GM12872 (cell line): ENCODE data around the gene EPB41L4A.

ENCODE experiments used
- TF ChIP-seq, protein P1 (sequence below): IDR thresholded peaks from 3 replicates; pipeline ENCODE4 v1.5.1; 2011; ENCODE audit warnings: low read depth, mild to moderate bottlenecking, low read length, moderate library complexity; ENCODE audit not compliant: insufficient read depth

EPB41L4A gene, protein sequence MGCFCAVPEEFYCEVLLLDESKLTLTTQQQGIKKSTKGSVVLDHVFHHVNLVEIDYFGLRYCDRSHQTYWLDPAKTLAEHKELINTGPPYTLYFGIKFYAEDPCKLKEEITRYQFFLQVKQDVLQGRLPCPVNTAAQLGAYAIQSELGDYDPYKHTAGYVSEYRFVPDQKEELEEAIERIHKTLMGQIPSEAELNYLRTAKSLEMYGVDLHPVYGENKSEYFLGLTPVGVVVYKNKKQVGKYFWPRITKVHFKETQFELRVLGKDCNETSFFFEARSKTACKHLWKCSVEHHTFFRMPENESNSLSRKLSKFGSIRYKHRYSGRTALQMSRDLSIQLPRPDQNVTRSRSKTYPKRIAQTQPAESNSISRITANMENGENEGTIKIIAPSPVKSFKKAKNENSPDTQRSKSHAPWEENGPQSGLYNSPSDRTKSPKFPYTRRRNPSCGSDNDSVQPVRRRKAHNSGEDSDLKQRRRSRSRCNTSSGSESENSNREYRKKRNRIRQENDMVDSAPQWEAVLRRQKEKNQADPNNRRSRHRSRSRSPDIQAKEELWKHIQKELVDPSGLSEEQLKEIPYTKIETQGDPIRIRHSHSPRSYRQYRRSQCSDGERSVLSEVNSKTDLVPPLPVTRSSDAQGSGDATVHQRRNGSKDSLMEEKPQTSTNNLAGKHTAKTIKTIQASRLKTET

DNA sequence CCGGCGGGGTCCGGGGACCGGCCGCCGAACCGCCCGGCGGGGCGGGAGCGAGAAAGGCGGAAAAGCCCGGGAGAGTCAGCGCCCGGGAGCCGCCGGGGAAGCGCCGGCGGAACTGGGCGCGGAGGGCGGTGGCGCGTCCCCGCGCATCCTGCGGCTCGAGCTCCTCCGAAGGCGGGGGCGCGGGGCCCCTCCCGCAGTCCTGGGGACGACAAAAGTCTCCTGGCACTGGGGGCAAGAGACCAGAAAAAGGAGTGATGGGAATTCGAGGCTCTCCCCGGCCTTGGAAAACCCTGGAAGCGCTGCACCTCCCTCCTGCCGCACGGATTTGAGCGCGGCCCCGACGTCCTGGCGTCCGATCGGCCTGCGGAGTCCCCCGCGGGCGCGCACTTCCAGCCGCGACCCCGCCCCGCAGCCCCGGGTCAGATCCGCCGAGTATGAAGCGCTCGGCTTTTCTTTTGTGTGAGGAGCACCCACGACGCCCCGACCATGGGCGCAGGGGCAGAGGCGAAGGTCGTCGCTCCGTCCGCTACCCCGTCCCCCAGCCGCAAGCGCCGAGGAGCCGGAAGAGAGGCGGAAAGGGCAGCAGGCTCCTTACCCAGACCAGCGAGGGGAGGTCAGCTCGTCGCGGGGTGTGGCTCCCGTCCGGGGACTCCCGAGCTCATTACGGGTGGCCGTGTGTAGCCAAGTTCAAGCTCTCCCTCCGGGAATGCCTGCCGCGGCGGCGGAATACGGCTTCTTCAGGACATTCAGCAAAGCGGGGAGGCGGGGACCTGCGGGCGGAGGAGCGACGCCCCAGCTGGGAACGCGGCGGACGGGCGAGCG, at the start of gene EPB41L4A:
EPB41L4A (minus strand) TSS at position 114 of the 822 bp plus-strand sequence. CDS start 238 bp downstream, outside the sequence.
- TF ChIP-seq, protein P1, sequence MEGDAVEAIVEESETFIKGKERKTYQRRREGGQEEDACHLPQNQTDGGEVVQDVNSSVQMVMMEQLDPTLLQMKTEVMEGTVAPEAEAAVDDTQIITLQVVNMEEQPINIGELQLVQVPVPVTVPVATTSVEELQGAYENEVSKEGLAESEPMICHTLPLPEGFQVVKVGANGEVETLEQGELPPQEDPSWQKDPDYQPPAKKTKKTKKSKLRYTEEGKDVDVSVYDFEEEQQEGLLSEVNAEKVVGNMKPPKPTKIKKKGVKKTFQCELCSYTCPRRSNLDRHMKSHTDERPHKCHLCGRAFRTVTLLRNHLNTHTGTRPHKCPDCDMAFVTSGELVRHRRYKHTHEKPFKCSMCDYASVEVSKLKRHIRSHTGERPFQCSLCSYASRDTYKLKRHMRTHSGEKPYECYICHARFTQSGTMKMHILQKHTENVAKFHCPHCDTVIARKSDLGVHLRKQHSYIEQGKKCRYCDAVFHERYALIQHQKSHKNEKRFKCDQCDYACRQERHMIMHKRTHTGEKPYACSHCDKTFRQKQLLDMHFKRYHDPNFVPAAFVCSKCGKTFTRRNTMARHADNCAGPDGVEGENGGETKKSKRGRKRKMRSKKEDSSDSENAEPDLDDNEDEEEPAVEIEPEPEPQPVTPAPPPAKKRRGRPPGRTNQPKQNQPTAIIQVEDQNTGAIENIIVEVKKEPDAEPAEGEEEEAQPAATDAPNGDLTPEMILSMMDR, result no peak

DNA sequence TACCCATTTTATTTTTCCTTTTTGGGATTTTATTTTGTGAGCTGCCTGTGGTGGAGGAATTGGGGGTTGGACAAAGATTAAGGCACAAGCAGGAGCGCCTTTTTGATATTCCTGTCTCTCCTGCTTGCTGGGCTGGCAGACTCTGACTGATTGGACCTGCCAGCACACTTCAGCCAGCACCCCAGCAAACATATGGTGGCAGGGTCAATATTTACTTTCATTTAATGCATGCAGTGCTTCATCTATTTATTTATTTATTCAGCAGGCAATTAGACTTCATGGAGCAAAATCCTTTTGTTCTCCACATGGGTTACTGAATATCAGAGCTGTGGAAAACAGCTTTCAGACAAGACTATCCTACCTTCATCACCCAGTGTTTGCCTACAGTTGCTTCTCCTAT, 48.4 kb upstream of the EPB41L4A start:
- TF ChIP-seq, protein P1, result no peak

DNA sequence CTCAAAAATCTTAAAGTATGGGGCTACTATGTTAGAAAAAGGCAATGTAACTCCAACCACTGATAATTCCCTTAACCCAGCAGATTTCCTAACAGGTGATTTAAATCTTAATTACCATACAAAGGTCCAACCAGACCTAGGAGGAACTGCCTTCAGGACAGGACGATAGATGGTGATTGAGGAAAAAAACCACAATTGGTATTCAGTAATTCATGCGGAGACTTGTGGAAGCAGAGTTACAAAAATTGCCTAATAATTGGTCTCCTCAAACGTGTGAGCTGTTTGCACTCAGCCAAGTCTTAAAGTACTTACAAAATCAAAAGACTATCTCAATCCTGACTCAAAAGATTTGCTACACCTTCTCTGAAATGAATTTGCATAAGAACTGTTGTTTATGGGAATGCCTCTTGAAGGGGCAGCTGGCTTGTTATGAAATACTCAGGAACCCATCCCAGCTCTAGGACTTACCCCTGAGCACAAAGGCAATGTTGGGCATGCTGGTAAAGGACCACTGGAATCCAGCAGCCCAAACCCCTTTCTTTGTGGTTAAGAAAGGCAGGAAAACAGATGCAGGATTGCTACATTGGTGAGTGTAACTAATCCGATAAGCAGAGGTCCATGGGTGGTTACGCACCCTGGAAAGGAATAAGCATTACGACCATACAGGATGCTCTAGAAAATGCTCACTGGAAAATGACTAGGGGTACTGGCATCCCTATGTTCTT, 26.7 kb upstream of the EPB41L4A start:
- TF ChIP-seq, protein P1, result no peak

DNA sequence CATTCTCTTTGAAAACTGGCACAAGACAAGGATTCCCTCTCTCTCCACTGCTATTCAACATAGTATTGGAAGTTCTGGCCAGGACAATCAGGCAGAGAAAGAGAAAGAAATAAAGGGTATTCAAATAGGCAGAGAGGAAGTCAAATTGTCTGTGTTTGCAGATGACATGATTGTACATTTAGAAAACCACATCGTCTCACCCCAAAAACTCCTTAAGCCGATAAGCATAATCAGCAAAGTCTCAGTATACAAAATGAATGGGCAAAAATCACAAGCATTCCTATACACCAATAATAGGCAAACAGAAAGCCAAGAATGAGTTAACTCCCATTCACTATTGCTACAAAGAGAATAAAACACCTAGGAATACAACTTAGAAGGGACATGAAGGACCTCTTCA, 21.0 kb upstream of the EPB41L4A start:
- TF ChIP-seq, protein P1, result no peak

DNA sequence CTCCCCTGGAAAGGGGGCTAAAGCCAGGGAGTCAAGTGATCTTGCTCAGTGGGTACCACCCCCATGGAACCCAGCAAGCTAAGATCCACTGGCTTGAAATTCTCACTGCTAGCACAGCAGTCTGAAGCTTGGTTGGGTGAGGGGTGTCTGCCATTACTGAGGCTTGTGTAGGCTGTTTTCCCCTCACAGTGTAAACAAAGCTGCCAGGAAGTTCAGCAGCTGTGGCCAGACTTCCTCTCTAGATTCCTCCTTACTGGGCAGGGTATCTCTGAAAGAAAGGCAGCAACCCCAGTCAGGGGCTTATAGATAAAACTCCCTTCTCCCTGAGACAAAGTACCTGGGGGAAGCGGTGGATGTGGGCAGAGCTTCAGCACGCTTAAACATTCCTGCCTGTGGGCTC, 17.1 kb upstream of the EPB41L4A start:
- TF ChIP-seq, protein P1, result no peak

DNA sequence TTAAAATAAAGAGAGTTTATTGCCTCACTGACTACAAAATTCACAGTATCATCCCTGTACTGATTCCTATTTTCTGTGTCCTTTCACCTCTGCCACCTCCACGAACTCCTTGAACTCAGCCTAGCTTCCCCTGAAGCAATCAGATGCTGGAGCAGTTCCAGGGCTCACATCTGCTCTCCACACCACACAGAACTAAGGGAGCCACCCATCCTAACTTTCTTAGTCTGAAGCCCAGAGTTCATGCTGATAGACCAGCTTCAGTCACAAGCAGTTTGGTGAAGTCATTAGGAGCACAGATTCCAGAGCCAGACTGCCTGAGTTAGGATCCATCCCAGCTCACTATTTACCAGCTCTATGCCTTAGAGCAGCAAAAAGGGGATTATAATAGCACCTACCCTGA, 15.6 kb upstream of the EPB41L4A start:
- TF ChIP-seq, protein P1, result no peak
